ENCODE results near the gene GSG1L. TPM values are rescaled to one million over a fixed set of nuclear protein-coding genes. Genes with fewer than 3 reads are reported as not detected.

The GSG1L gene
- total RNA-seq, 1 donor = not detected

DNA sequence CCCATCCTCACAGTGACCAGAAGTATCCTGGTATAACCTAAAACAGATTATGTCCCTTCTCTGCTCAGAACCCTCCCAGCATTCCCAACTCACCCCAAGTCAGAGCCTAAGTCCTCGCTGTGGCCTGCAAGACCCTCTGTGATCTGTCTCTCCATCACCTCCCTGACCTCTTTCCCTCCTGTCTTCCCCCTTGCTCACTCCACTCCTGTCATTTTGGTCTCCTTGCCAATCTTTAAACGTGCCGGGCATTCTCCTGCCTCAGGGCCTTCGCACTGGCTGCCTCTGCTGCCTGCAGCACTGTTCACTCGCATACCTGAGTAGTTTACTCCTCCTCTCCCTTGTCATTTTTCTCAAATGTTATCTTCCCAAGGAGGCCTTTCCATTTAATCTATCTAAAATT is 97.7 kb downstream of the GSG1L start:
- Histone ChIP-seq H2AFZ (ENCODE audit: low read length) (no peak overlapping the region), H3K9me3 (ENCODE audit: low read depth, low read length) (no peaks in the 10 kb centered on the region), H4K20me1 (ENCODE audit: insufficient read depth, low read length) (no peaks in the 10 kb centered on the region), H3K36me3 (ENCODE audit: insufficient read depth, low read length) (no peaks in the 10 kb centered on the region), H3K4me1 (ENCODE audit: insufficient read depth, low read length) (no peaks in the 10 kb centered on the region), H3K4me3 (ENCODE audit: insufficient read depth, low read length) (no peak overlapping the region), H3K27ac (ENCODE audit: low read depth, low read length) (no peak overlapping the region), H3K4me2 (ENCODE audit: insufficient read depth, low read length) (no peak overlapping the region), H3K79me2 (ENCODE audit: insufficient read depth, low read length) (no peaks in the 10 kb centered on the region), H3K27me3 (ENCODE audit: insufficient read depth, low read length) (peaks cover 9% of the 10 kb centered on the region)
- TF ChIP-seq, protein P1, sequence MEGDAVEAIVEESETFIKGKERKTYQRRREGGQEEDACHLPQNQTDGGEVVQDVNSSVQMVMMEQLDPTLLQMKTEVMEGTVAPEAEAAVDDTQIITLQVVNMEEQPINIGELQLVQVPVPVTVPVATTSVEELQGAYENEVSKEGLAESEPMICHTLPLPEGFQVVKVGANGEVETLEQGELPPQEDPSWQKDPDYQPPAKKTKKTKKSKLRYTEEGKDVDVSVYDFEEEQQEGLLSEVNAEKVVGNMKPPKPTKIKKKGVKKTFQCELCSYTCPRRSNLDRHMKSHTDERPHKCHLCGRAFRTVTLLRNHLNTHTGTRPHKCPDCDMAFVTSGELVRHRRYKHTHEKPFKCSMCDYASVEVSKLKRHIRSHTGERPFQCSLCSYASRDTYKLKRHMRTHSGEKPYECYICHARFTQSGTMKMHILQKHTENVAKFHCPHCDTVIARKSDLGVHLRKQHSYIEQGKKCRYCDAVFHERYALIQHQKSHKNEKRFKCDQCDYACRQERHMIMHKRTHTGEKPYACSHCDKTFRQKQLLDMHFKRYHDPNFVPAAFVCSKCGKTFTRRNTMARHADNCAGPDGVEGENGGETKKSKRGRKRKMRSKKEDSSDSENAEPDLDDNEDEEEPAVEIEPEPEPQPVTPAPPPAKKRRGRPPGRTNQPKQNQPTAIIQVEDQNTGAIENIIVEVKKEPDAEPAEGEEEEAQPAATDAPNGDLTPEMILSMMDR (IDR thresholded peaks at IDR 0.05; ENCODE audit: extremely low read depth, low read depth, low read length) = no peak
- DNase-seq (ENCODE audit: insufficient read length, low spot score, missing footprints) = no peak

DNA sequence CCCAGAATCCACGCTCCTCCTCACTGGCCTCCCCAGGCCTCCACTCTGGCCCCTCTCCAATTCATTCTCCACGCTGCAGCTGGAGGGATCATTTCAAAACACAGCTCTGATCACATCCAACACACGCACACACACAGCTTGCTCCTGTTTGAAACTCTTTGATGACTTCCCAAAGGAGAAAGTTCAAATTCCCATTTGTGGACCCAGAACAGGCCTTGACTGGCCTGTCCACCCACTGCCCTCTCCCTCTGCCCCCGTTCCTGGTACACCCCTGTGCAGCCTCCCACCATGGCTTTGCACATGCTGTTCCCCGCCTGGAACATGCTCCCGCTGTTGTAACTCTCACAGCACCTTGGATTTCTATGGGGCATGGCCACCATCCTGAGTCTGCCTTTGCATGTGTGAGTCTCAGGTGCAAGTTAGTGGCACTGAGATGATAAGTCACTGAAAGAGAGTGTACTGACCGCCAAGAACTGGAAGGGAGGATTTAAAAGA is 100.0 kb downstream of the GSG1L start:
- H2AFZ ChIP-seq (ENCODE audit: low read length) = no peak overlapping the region
- H3K27me3 ChIP-seq (ENCODE audit: insufficient read depth, low read length) = peaks cover 9% of the 10 kb centered on the region
- H3K4me1 ChIP-seq (ENCODE audit: insufficient read depth, low read length) = no peaks in the 10 kb centered on the region
- no peaks in the 10 kb centered on the region for H4K20me1 ChIP-seq (ENCODE audit: insufficient read depth, low read length)
- H3K9me3 ChIP-seq (ENCODE audit: low read depth, low read length) = no peaks in the 10 kb centered on the region
- H3K36me3 ChIP-seq (ENCODE audit: insufficient read depth, low read length) = no peaks in the 10 kb centered on the region
- TF ChIP-seq, protein P1 (IDR thresholded peaks at IDR 0.05; ENCODE audit: extremely low read depth, low read depth, low read length) = no peak
- no peak for DNase-seq (ENCODE audit: insufficient read length, low spot score, missing footprints)
- H3K4me3 ChIP-seq (ENCODE audit: insufficient read depth, low read length) = no peak overlapping the region
- no peak overlapping the region for H3K27ac ChIP-seq (ENCODE audit: low read depth, low read length)
- H3K79me2 ChIP-seq (ENCODE audit: insufficient read depth, low read length) = no peaks in the 10 kb centered on the region
- H3K4me2 ChIP-seq (ENCODE audit: insufficient read depth, low read length) = no peak overlapping the region

DNA sequence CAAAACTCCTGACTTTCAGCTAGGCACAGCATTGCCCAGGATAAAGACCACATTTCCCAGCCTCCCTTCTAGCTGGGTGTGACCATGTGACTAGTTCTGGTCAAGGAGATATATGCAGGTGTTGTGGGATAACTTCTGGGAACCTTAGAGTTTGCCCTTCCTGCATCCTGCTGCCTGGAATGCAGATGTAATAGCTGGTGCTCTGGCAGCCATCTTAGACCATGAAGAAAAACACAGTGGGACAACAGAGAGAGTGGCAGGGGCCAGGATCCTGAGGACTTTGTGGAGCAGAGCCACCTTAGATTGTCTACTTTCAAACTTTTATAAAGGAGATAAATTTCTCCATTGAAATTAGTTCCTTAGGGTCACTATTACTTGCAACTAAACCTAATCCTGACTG is 101.3 kb downstream of the GSG1L start:
- Histone ChIP-seq H3K4me1 (ENCODE audit: insufficient read depth, low read length) (no peaks in the 10 kb centered on the region), H3K4me3 (ENCODE audit: insufficient read depth, low read length) (no peak overlapping the region), H4K20me1 (ENCODE audit: insufficient read depth, low read length) (no peaks in the 10 kb centered on the region), H2AFZ (ENCODE audit: low read length) (no peak overlapping the region), H3K9me3 (ENCODE audit: low read depth, low read length) (no peaks in the 10 kb centered on the region), H3K79me2 (ENCODE audit: insufficient read depth, low read length) (no peaks in the 10 kb centered on the region), H3K4me2 (ENCODE audit: insufficient read depth, low read length) (no peak overlapping the region), H3K27ac (ENCODE audit: low read depth, low read length) (no peak overlapping the region), H3K27me3 (ENCODE audit: insufficient read depth, low read length) (peaks cover 9% of the 10 kb centered on the region), H3K36me3 (ENCODE audit: insufficient read depth, low read length) (no peaks in the 10 kb centered on the region)
- TF ChIP-seq, protein P1 (IDR thresholded peaks at IDR 0.05; ENCODE audit: extremely low read depth, low read depth, low read length) = no peak
- no peak for DNase-seq (ENCODE audit: insufficient read length, low spot score, missing footprints)

DNA sequence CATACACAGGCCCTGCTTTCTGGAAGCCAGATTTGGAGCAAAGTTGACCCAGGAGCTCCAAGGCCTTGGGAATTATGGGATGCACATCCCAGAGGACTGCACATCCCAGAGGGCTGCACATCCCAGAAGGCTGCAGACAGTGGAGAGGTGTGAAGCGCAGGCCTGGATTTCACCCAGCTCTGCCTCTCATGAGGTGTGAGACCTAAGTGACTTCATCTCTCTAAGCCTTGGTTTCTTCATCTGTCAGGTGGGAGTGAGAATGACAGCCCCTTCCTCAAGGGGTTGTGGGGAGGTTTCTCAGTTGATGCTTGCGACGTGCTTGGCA is 102.3 kb downstream of the GSG1L start:
- Histone ChIP-seq H3K36me3 (ENCODE audit: insufficient read depth, low read length) (no peaks in the 10 kb centered on the region), H3K27ac (ENCODE audit: low read depth, low read length) (no peak overlapping the region), H3K79me2 (ENCODE audit: insufficient read depth, low read length) (no peaks in the 10 kb centered on the region), H3K4me2 (ENCODE audit: insufficient read depth, low read length) (no peak overlapping the region), H2AFZ (ENCODE audit: low read length) (no peak overlapping the region), H3K27me3 (ENCODE audit: insufficient read depth, low read length) (peaks cover 5% of the 10 kb centered on the region), H3K4me1 (ENCODE audit: insufficient read depth, low read length) (no peaks in the 10 kb centered on the region), H3K9me3 (ENCODE audit: low read depth, low read length) (no peaks in the 10 kb centered on the region), H3K4me3 (ENCODE audit: insufficient read depth, low read length) (no peak overlapping the region), H4K20me1 (ENCODE audit: insufficient read depth, low read length) (no peaks in the 10 kb centered on the region)
- TF ChIP-seq, protein P1 (IDR thresholded peaks at IDR 0.05; ENCODE audit: extremely low read depth, low read depth, low read length) = no peak
- DNase-seq (ENCODE audit: insufficient read length, low spot score, missing footprints) = no peak

Measured in osteoblast (primary cell).